H1 (cell line): ENCODE data around the gene TSHZ2. TPM values are rescaled to one million over a fixed set of nuclear protein-coding genes. Genes with fewer than 3 reads are reported as not detected.

ENCODE experiments used
- EZH2 ChIP-seq: fragments of 200-600 bp; sonication (generic); IDR thresholded peaks from 2 replicates; pipeline ENCODE4 v1.7.1; 2012; ENCODE audit warnings: low read depth, mild to moderate bottlenecking, moderate library complexity, low read length, inconsistent platforms; ENCODE audit not compliant: severe bottlenecking
- polyA plus RNA-seq, 7 experiments: library from polyadenylated mRNA; depleted of rRNA in 3 of 7; stranded (reverse) in 5 of 7; unstranded in 2 of 7; fragments of >200 nt in 5 of 7; fragments of 200-250 nt in 2 of 7; gene quantifications; 1 replicate in 5 of 7; 2 replicates in 1 of 7; 4 replicates in 1 of 7; pipeline versions ENCODE4 v1.2.1 to v1.2.3, GENCODE V29; 2011 to 2013; ENCODE audit warnings: missing spikeins in 2 of 7, mixed read lengths in 2 of 7
- total RNA-seq: library from RNA; stranded (reverse); fragmentation: NEBNext Ultra II Directional; extraction: Animal tissue kit (Norgen Biotek cat#: 25700); gene quantifications from 2 replicates; pipeline ENCODE4 v1.2.1, GENCODE V29; 2021
- TF ChIP-seq, protein P1 (sequence below): IDR thresholded peaks from 2 replicates; pipeline ENCODE4 v1.6.1; 2012; ENCODE audit warnings: inconsistent platforms
- TF ChIP-seq, protein P2 (sequence below), 3 experiments: IDR thresholded peaks; 1 replicate in 2 of 3; 2 replicates in 1 of 3; pipeline versions ENCODE4 v1.5.1 to v1.6.1; 2011; ENCODE audit warnings: low read length in 3 of 3, mild to moderate bottlenecking in 3 of 3, inconsistent platforms in 2 of 3, low read depth in 1 of 3, moderate library complexity in 1 of 3; ENCODE audit not compliant: insufficient read depth in 1 of 3; ENCODE audit errors: control extremely low read depth in 1 of 3

TSHZ2 gene
- total and polyA plus RNA-seq, 2 of the 8 experiments (the other 6 are each of a cell fraction or from before 2014, with no cell fraction given): 0.14 to 0.30 TPM

DNA sequence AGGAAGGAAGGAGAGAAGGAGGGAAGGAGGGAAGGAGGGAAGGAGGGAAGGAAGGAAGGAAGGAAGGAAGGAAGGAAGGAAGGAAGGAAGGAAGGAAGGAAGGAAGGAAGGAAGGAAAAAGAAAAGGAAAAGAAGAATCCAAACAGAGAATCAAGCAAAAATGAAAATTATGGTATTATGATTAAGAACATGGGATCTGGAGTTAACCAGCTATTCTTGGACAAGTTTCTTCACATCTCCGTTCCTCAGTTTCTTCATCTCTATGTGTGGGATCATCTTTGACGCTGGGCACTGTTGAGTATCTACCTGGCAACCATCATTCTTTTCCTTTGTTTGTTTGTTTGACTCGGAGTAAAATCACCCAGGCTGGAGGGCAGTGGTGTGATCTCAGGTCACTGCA, 549.9 kb downstream of the TSHZ2 start (continued):
- TF ChIP-seq, protein P1, sequence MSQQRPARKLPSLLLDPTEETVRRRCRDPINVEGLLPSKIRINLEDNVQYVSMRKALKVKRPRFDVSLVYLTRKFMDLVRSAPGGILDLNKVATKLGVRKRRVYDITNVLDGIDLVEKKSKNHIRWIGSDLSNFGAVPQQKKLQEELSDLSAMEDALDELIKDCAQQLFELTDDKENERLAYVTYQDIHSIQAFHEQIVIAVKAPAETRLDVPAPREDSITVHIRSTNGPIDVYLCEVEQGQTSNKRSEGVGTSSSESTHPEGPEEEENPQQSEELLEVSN: no peak
- no peak for TF ChIP-seq EZH2
- TF ChIP-seq, protein P2, sequence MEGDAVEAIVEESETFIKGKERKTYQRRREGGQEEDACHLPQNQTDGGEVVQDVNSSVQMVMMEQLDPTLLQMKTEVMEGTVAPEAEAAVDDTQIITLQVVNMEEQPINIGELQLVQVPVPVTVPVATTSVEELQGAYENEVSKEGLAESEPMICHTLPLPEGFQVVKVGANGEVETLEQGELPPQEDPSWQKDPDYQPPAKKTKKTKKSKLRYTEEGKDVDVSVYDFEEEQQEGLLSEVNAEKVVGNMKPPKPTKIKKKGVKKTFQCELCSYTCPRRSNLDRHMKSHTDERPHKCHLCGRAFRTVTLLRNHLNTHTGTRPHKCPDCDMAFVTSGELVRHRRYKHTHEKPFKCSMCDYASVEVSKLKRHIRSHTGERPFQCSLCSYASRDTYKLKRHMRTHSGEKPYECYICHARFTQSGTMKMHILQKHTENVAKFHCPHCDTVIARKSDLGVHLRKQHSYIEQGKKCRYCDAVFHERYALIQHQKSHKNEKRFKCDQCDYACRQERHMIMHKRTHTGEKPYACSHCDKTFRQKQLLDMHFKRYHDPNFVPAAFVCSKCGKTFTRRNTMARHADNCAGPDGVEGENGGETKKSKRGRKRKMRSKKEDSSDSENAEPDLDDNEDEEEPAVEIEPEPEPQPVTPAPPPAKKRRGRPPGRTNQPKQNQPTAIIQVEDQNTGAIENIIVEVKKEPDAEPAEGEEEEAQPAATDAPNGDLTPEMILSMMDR (IDR thresholded peaks at IDR 0.05; ENCODE audit: control extremely low read depth in 1 of 3, insufficient read depth in 1 of 3, low read depth in 1 of 3, low read length in 3 of 3): no peak
